K562 (cell line): Measurements from ENCODE around the gene IQGAP3. TPM values are rescaled to one million over a fixed set of nuclear protein-coding genes. Genes with fewer than 3 reads are reported as not detected.

Experiments
- CAMTA2 ChIP-seq: fragments of 250-450 bp; sonication (Bioruptor Pico); conservative IDR thresholded peaks from 2 replicates; pipeline ENCODE4 v1.5.1; 2022
- CBFA2T3 ChIP-seq: fragments of 450-650 bp; IDR thresholded peaks from 2 replicates; pipeline ENCODE4 v1.6.1; 2017
- DDX20 ChIP-seq: fragments of 450-650 bp; IDR thresholded peaks from 2 replicates; pipeline ENCODE4 v1.6.1; 2016; ENCODE audit warnings: missing genetic modification characterization, low read depth, mild to moderate bottlenecking, missing compliant biosample characterization, moderate library complexity
- FOS ChIP-seq: IDR thresholded peaks from 3 replicates; pipeline ENCODE4 v1.6.1; 2011; ENCODE audit not compliant: insufficient read length; ENCODE audit errors: extremely low read depth
- HIVEP1 ChIP-seq: fragments of 250-450 bp; sonication (Bioruptor Pico); IDR thresholded peaks from 2 replicates; pipeline ENCODE4 v1.4.0; 2020; ENCODE audit warnings: mild to moderate bottlenecking
- POLR3A ChIP-seq: IDR thresholded peaks from 2 replicates; pipeline ENCODE4 v1.6.1; 2011; ENCODE audit warnings: borderline replicate concordance, mild to moderate bottlenecking, moderate library complexity; ENCODE audit not compliant: insufficient read length, insufficient read depth; ENCODE audit errors: extremely low read depth
- RBM25 ChIP-seq: fragments of 200-400 bp; formaldehyde crosslinking; IDR thresholded peaks from 2 replicates; pipeline ENCODE4 v1.6.1; 2018; ENCODE audit warnings: low read length, low read depth, moderate library complexity; ENCODE audit not compliant: severe bottlenecking
- RNF219 ChIP-seq: fragments of 250-450 bp; sonication (Bioruptor Pico); IDR thresholded peaks from 2 replicates; pipeline ENCODE4 v1.5.0; 2022; ENCODE audit warnings: mild to moderate bottlenecking
- SAFB ChIP-seq: fragments of 200-400 bp; formaldehyde crosslinking; IDR thresholded peaks from 2 replicates; pipeline ENCODE4 v1.6.1; 2017; ENCODE audit warnings: low read depth, low read length, borderline replicate concordance
- SETDB1 ChIP-seq: IDR thresholded peaks from one replicate; pipeline ENCODE4 v1.6.1; 2012; ENCODE audit warnings: low read length, control low read depth, inconsistent platforms
- STAT6 ChIP-seq: sonication (generic); formaldehyde crosslinking; IDR thresholded peaks from 2 replicates; pipeline ENCODE4 v1.8.1; 2023; ENCODE audit warnings: mild to moderate bottlenecking, missing genetic modification reagents
- XRCC5 ChIP-seq: fragments of 200-400 bp; formaldehyde crosslinking; IDR thresholded peaks from 2 replicates; pipeline ENCODE4 v1.6.1; 2017; ENCODE audit warnings: low read depth, mild to moderate bottlenecking, low read length
- YY1 ChIP-seq, 3 experiments: IDR thresholded peaks; 2 replicates each; pipeline ENCODE4 v1.6.1; 2011; ENCODE audit warnings: low read length in 2 of 3, mild to moderate bottlenecking in 2 of 3, moderate library complexity in 2 of 3, borderline replicate concordance in 1 of 3, control low read depth in 1 of 3, low read depth in 1 of 3; ENCODE audit not compliant: insufficient read depth in 3 of 3, insufficient replicate concordance in 2 of 3, control insufficient read depth in 1 of 3, insufficient read length in 1 of 3; ENCODE audit errors: extremely low read depth in 1 of 3
- ZNF23 ChIP-seq: fragments of 250-450 bp; sonication (Bioruptor Pico); IDR thresholded peaks from 2 replicates; pipeline ENCODE4 v1.4.0; 2020; ENCODE audit warnings: mild to moderate bottlenecking
- ZNF717 ChIP-seq: fragments of 250-450 bp; sonication (Bioruptor Pico); IDR thresholded peaks from 2 replicates; pipeline ENCODE4 v1.5.0; 2021
- polyA plus RNA-seq, 8 experiments: library from polyadenylated mRNA; depleted of rRNA in 4 of 8; stranded (reverse) in 5 of 8; unstranded in 3 of 8; fragments of >200 nt; fragmentation: Nextera tagmentation in 2 of 8; fragmentation: Illumina TruSeq in 1 of 8; extraction: Ambion mirVana in 2 of 8; extraction: Trizol in 1 of 8; gene quantifications; 2 replicates each; pipeline versions ENCODE4 v1.2.1 to v1.2.3, GENCODE V29; 2011 to 2014; ENCODE audit warnings: inconsistent platforms in 1 of 8, missing spikeins in 1 of 8
- total RNA-seq, 7 experiments: library from RNA; depleted of rRNA in 6 of 7; stranded (reverse); fragments of >200 nt in 6 of 7; fragmentation: Illumina TruSeq in 2 of 7; extraction: Trizol in 2 of 7; gene quantifications; 2 replicates each; pipeline versions ENCODE4 v1.2.1 to v1.2.3, GENCODE V29; 2011 to 2021; ENCODE audit warnings: low replicate concordance in 1 of 7
- TF ChIP-seq, protein P1 (sequence below): fragments of 250-450 bp; sonication (Bioruptor Pico); IDR thresholded peaks from 2 replicates; pipeline ENCODE4 v1.5.0; 2021; ENCODE audit warnings: mild to moderate bottlenecking, moderate library complexity
- TF ChIP-seq, protein P2 (sequence below): fragments of 250-450 bp; sonication (Bioruptor Pico); IDR thresholded peaks from 2 replicates; pipeline ENCODE4 v1.8.0; 2021; ENCODE audit warnings: borderline replicate concordance, mild to moderate bottlenecking, moderate library complexity; ENCODE audit not compliant: poor library complexity, severe bottlenecking

The IQGAP3 gene
- total and polyA plus RNA-seq, 9 of the 15 experiments (the other 6 are each of a cell fraction or from before 2014, with no cell fraction given) = 1.4 to 16.6 (median 11.9) TPM

- TF ChIP-seq, protein P1, sequence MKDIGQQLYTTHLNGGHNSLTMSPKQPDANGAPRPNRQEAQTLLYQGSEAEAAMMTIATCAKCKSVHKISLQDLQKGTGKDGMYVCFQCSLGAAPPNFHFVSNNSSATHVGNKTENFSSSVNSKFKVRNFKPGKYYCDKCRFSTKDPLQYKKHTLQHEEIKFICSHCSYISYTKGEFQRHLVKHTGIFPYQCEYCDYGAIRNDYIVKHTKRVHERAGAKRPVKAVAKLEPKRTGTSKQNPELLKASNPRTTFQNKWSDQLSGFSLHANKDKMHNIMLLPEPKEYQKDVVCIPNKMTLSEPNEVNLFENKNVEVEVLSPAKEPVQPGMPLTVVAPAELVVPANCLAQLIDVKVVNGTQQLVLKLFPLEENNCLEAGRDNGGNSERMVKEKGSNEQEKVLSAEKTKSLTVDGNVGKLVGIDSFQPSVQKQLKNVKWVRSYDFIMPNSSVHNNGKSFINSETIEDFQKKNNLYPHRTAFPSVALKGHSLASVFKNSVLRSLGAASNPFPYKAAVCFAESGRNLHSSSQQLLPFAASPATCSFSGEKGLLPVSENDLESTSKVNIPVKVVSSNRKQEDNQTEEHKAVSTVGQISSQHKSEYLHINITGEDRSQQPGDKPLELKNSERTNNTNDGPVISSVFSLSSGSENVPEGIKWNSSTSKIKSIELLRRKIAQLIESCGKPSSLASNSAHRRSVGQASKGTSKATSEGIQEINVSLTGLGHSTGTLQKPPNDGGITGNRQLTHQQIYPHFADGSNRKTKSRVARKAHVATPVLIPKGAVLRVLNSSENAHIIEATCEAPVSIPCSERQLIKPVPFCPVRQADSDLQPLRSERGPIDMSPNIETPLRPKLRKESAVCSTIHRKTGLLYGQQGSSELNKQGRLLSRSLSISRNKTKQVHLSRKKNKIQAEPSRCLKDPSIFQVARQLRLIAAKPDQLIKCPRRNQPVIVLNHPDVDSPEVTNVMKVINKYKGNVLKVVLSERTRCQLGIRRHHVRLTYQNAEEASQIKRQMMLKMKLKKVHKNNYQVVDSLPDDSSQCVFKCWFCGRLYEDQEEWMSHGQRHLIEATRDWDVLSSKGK = no peak
- TF ChIP-seq ZNF23 (CRISPR knock-in tag) = no peak
- TF ChIP-seq, protein P2, sequence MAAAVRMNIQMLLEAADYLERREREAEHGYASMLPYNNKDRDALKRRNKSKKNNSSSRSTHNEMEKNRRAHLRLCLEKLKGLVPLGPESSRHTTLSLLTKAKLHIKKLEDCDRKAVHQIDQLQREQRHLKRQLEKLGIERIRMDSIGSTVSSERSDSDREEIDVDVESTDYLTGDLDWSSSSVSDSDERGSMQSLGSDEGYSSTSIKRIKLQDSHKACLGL (CRISPR knock-in tag) = no peak
- no peak for TF ChIP-seq FOS
- TF ChIP-seq HIVEP1 (CRISPR knock-in tag) = no peak
- no peak for TF ChIP-seq ZNF717 (CRISPR knock-in tag)
- TF ChIP-seq CBFA2T3 = peak; percentile 41; the same call in 1 of the 2 replicates
- TF ChIP-seq SAFB = no peak
- TF ChIP-seq RNF219 (CRISPR knock-in tag) = no peak
- no peak for TF ChIP-seq RBM25
- TF ChIP-seq POLR3A = no peak
- no peak for TF ChIP-seq XRCC5
- TF ChIP-seq STAT6 (CRISPR knock-in tag) = 0 out of 2 replicates have a peak, but pooled peaks have one; percentile 71
- TF ChIP-seq DDX20 (tag) = no peak
- TF ChIP-seq CAMTA2 (CRISPR knock-in tag) = no peak
- no peak for TF ChIP-seq YY1 (IDR thresholded peaks at IDR 0.05; ENCODE audit: borderline replicate concordance in 1 of 3, control insufficient read depth in 1 of 3, extremely low read depth in 1 of 3, insufficient read depth in 3 of 3, insufficient read length in 1 of 3, insufficient replicate concordance in 2 of 3, low read depth in 1 of 3, low read length in 2 of 3)
- TF ChIP-seq SETDB1 = no peak
These were observed 67.3 kb downstream of the IQGAP3 start (continued) for GRCh38 chr1:156504821-156505678.
